KMS-11 (cell line): ENCODE measurements around the gene DIPK1A.
A peak's percentile ranks its signal among the peaks of the same experiment; 100 is the strongest.

Experiments used
- H2AFZ ChIP-seq: fragments of 200-600 bp; sonication (generic); 2 replicates; pipeline ENCODE4 v1.6.1; 2016; ENCODE audit warnings: antibody characterized with exemption, mixed run types, low read depth
- H3K27ac ChIP-seq: fragments of 200-600 bp; sonication (generic); 2 replicates; pipeline ENCODE4 v1.6.1; 2016; ENCODE audit warnings: mild to moderate bottlenecking, mixed run types
- H3K27me3 ChIP-seq: fragments of 200-600 bp; sonication (generic); 2 replicates; pipeline ENCODE4 v1.6.1; 2017; ENCODE audit warnings: mild to moderate bottlenecking, low read depth, mixed run types, moderate library complexity; ENCODE audit not compliant: insufficient read depth
- H3K36me3 ChIP-seq: fragments of 200-600 bp; sonication (generic); 2 replicates; pipeline ENCODE4 v1.6.1; 2017; ENCODE audit warnings: mild to moderate bottlenecking, mixed run types; ENCODE audit not compliant: insufficient read depth
- H3K4me1 ChIP-seq: fragments of 200-600 bp; sonication (generic); 2 replicates; pipeline ENCODE4 v1.6.1; 2016; ENCODE audit warnings: mild to moderate bottlenecking, low read depth, mixed run types; ENCODE audit not compliant: poor library complexity, severe bottlenecking
- H3K4me2 ChIP-seq: fragments of 200-600 bp; sonication (generic); 2 replicates; pipeline ENCODE4 v1.7.0; 2016; ENCODE audit warnings: mild to moderate bottlenecking, mixed run types
- H3K4me3 ChIP-seq: fragments of 200-600 bp; sonication (generic); IDR thresholded peaks from 2 replicates; pipeline ENCODE4 v1.6.1; 2017; ENCODE audit warnings: low read depth, low read length, mixed read lengths; ENCODE audit not compliant: insufficient read depth
- H3K79me2 ChIP-seq: fragments of 200-600 bp; sonication (generic); 2 replicates; pipeline ENCODE4 v1.6.1; 2016; ENCODE audit warnings: low read depth, mixed run types; ENCODE audit not compliant: insufficient read depth
- H3K9ac ChIP-seq: fragments of 200-600 bp; sonication (generic); 2 replicates; pipeline ENCODE4 v1.6.1; 2016; ENCODE audit warnings: mild to moderate bottlenecking, mixed run types
- H4K20me1 ChIP-seq: fragments of 200-600 bp; sonication (generic); 2 replicates; pipeline ENCODE4 v1.6.1; 2016; ENCODE audit warnings: mild to moderate bottlenecking, mixed run types; ENCODE audit not compliant: insufficient read depth
- CTCF ChIP-seq: fragments of 200-600 bp; sonication (generic); conservative IDR thresholded peaks from 2 replicates; pipeline ENCODE4 v1.6.1; 2017; ENCODE audit warnings: low read depth, mild to moderate bottlenecking, antibody characterized with exemption, low read length, moderate library complexity, mixed read lengths

DIPK1A gene

DNA sequence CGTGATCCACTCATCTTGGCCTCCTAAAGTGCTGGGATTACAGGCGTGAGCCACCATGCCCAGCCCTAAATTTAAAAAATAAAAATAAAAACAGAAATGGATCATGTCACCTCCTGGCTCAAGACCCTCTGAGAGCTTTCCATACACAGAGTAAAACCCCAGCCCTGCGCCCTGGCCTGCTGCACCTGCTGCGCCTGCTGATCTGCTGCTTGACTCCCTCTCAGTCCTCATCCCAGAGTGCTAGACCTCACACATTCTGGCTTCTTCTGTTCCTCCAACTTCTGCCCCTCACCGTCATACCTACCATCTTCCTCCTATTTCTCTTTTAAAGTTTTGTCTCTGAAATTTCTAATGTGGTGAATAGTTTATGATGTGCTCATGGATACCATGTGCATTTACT is 42.7 kb upstream of the DIPK1A start:
- Histone ChIP-seq H2AFZ (no peak overlapping the region), H4K20me1 (no peaks in the 10 kb centered on the region), H3K4me1 (peaks cover 81% of the 10 kb centered on the region), H3K79me2 (no peaks in the 10 kb centered on the region), H3K36me3 (no peaks in the 10 kb centered on the region), H3K4me2 (peak overlapping the region; percentile 27; the same call in 1 of the 2 replicates), H3K4me3 (no peak overlapping the region), H3K27ac (no peak overlapping the region), H3K27me3 (no peaks in the 10 kb centered on the region), H3K9ac (no peak overlapping the region)
- TF ChIP-seq CTCF = no peak

DNA sequence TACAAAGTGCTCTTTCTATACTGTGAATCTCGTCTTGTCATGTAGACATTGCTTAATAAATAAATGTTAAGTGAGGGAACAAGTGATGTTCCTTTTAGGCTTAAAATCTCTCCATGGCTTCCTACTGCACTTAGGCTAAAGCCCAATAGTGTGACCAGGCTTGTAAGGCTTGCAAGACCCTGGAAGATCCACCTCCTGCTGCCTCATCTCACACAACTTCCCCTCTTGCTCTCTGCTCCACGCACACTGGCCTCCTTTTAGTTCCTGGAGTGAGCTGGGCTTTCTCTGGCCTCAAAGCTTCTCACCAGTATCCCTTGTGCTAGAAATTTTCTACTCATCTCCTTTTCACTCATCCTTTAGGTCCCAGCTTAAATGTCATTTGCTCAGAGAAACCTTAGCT is 41.5 kb upstream of the DIPK1A start:
- no peaks in the 10 kb centered on the region for H3K36me3 ChIP-seq
- peaks cover 76% of the 10 kb centered on the region for H3K4me1 ChIP-seq
- no peak overlapping the region for H3K27ac ChIP-seq
- TF ChIP-seq CTCF = no peak
- no peak overlapping the region for H3K4me3 ChIP-seq
- H3K79me2 ChIP-seq = no peaks in the 10 kb centered on the region
- H3K9ac ChIP-seq = no peak overlapping the region
- H2AFZ ChIP-seq = no peak overlapping the region
- no peaks in the 10 kb centered on the region for H4K20me1 ChIP-seq
- no peaks in the 10 kb centered on the region for H3K27me3 ChIP-seq
- H3K4me2 ChIP-seq = no peak overlapping the region

- H3K4me2 ChIP-seq = peak overlapping the region; percentile 91; the same call in 1 of the 2 replicates
- H3K79me2 ChIP-seq = no peaks in the 10 kb centered on the region
- H3K27me3 ChIP-seq = no peaks in the 10 kb centered on the region
- H3K9ac ChIP-seq = no peak overlapping the region
- no peaks in the 10 kb centered on the region for H3K36me3 ChIP-seq
- no peak overlapping the region for H2AFZ ChIP-seq
- no peaks in the 10 kb centered on the region for H4K20me1 ChIP-seq
- TF ChIP-seq CTCF = no peak
- H3K27ac ChIP-seq = no peak overlapping the region
- peaks cover 76% of the 10 kb centered on the region for H3K4me1 ChIP-seq
- H3K4me3 ChIP-seq = no peak overlapping the region
These were observed 40.6 kb upstream of the DIPK1A start for GRCh38 chr1:93001893-93002292.

GRCh38 chr1:93000751-93001175 is 39.5 kb upstream of the DIPK1A start:
- no peaks in the 10 kb centered on the region for H3K27me3 ChIP-seq
- H2AFZ ChIP-seq = peak overlapping the region; percentile 8; the same call in 1 of the 2 replicates
- no peaks in the 10 kb centered on the region for H4K20me1 ChIP-seq
- H3K79me2 ChIP-seq = no peaks in the 10 kb centered on the region
- H3K27ac ChIP-seq = peak overlapping the region; percentile 40
- H3K4me1 ChIP-seq = peaks cover 66% of the 10 kb centered on the region
- H3K4me2 ChIP-seq = peak overlapping the region; percentile 91
- H3K36me3 ChIP-seq = no peaks in the 10 kb centered on the region
- no peak overlapping the region for H3K9ac ChIP-seq
- no peak overlapping the region for H3K4me3 ChIP-seq
- no peak for TF ChIP-seq CTCF
